BE2C (cell line): ENCODE measurements around the gene LLGL2.
"Not testable (repeated sequence)": the region's sequence is repeated elsewhere in the genome, so short reads cannot be mapped to it uniquely, and the experiment has no call there.

Experiments used
- DNase-seq: peaks from one replicate; pipeline ENCODE4 v3.0.0-alpha.2; 2020
- H3K27me3 ChIP-seq: fragments of 250-450 bp; sonication (Bioruptor Pico); 2 replicates; pipeline ENCODE4 v1.5.1; 2020; ENCODE audit warnings: mild to moderate bottlenecking
- H3K36me3 ChIP-seq: fragments of 250-450 bp; sonication (Bioruptor Pico); 2 replicates; pipeline ENCODE4 v1.5.1; 2020; ENCODE audit warnings: mild to moderate bottlenecking
- H3K4me1 ChIP-seq: fragments of 250-450 bp; sonication (Bioruptor Pico); 2 replicates; pipeline ENCODE4 v1.5.1; 2020
- H3K4me3 ChIP-seq: 2 replicates; pipeline ENCODE4 v1.5.1; 2011; ENCODE audit warnings: low read depth, low read length
- H3K9me3 ChIP-seq: fragments of 250-450 bp; sonication (Bioruptor Pico); 2 replicates; pipeline ENCODE4 v1.5.1; 2020
- TF ChIP-seq, protein P1 (sequence below): IDR thresholded peaks from 2 replicates; pipeline ENCODE4 v1.5.1; 2012; ENCODE audit warnings: mild to moderate bottlenecking, low read depth, low read length

Gene LLGL2

DNA sequence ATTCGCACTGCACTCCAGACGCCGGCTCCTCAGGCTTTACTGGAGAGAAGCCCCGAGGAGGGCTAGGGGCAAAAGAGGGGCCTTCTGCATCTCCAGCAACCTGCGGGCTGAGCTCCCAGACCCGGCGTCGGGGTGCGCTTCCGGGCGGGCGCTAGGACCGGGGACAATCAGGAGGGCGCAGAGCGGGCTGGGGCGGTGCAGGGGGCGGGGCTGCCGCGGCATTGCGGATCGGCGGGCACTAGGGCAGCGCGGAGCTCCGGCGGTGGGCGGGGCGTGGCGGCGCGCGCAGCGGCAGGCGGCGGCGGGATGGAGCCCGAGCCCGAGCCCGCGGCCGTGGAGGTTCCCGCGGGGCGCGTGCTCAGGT is 9.3 kb upstream of the LLGL2 start, which contains the start of gene TSEN54:
TSEN54 (plus strand) TSS at position 274 of the 364 bp plus-strand sequence; CDS start at position 307, 33 bp downstream.
- Histone ChIP-seq H3K4me3 (peak within 1 kb of the TSS; percentile 88), H3K36me3 (peaks cover 7% of the 10 kb centered on the region), H3K27me3 (no peaks in the 10 kb centered on the region), H3K4me1 (no peaks in the 10 kb centered on the region), H3K9me3 (no peaks in the 10 kb centered on the region)
- TF ChIP-seq, protein P1, sequence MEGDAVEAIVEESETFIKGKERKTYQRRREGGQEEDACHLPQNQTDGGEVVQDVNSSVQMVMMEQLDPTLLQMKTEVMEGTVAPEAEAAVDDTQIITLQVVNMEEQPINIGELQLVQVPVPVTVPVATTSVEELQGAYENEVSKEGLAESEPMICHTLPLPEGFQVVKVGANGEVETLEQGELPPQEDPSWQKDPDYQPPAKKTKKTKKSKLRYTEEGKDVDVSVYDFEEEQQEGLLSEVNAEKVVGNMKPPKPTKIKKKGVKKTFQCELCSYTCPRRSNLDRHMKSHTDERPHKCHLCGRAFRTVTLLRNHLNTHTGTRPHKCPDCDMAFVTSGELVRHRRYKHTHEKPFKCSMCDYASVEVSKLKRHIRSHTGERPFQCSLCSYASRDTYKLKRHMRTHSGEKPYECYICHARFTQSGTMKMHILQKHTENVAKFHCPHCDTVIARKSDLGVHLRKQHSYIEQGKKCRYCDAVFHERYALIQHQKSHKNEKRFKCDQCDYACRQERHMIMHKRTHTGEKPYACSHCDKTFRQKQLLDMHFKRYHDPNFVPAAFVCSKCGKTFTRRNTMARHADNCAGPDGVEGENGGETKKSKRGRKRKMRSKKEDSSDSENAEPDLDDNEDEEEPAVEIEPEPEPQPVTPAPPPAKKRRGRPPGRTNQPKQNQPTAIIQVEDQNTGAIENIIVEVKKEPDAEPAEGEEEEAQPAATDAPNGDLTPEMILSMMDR = no peak
- DNase-seq = peak; percentile 98

DNA sequence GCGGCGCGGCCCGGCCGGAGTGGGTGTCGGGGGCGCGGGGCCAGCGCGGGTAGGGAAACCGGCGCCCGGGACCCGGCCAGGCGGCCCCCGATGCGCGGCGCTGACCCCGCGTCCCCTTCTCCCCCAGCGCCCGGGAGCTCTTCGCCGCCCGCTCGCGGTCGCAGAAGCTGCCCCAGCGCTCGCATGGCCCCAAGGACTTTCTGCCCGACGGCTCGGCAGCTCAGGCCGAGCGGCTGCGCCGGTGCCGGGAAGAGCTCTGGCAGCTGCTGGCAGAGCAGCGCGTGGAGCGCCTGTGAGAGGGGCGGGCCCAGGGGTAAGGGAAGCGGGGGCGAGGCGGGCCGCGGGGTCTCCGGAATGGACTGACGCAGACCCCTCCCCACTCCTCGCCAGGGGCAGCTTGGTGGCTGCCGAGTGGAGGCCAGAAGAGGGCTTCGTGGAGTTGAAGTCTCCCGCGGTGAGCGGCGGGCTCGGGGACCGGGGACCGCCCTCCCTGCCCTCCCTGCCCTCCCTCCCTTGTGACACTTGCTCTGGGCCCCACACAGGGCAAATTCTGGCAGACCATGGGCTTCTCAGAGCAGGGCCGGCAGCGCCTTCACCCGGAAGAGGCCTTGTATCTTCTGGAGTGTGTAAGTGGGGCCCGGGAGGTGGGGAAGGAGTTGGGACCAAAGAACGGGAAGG is 8.7 kb upstream of the LLGL2 start:
- TF ChIP-seq, protein P1 = no peak
- H3K4me3 ChIP-seq = peak overlapping the region; percentile 88
- peaks cover 7% of the 10 kb centered on the region for H3K36me3 ChIP-seq
- no peaks in the 10 kb centered on the region for H3K4me1 ChIP-seq
- no peaks in the 10 kb centered on the region for H3K27me3 ChIP-seq
- no peaks in the 10 kb centered on the region for H3K9me3 ChIP-seq
- peak; percentile 48 for DNase-seq

DNA sequence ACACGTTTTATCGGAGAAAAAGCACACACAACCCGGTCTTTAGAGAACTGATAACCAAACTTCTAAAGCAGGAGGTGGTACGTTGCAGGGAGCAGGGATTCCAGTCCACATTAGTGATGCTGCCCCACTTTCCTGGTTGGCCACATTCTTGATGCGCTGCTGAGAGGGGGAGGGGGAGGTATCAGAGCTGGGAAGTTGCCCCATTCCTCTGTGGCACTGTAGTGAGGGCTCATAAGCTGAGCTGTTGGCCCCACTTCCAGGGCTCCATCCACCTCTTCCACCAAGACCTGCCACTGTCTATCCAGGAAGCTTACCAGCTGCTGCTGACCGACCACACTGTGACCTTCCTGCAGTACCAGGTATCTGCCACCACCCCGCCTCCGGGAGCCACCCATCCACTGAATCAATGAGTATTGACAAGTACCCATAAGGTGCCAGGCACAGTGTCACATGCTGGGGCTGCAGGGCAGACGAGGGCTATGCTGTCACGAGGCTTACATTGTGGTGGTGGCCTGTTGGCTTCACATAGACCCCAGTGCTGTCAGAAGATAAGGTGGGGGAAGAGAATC is 8.1 kb upstream of the LLGL2 start:
- H3K4me3 ChIP-seq = peak overlapping the region; percentile 88
- H3K4me1 ChIP-seq = no peaks in the 10 kb centered on the region
- H3K9me3 ChIP-seq = no peaks in the 10 kb centered on the region
- H3K27me3 ChIP-seq = no peaks in the 10 kb centered on the region
- H3K36me3 ChIP-seq = peaks cover 7% of the 10 kb centered on the region
- DNase-seq = no peak
- TF ChIP-seq, protein P1 = no peak

DNA sequence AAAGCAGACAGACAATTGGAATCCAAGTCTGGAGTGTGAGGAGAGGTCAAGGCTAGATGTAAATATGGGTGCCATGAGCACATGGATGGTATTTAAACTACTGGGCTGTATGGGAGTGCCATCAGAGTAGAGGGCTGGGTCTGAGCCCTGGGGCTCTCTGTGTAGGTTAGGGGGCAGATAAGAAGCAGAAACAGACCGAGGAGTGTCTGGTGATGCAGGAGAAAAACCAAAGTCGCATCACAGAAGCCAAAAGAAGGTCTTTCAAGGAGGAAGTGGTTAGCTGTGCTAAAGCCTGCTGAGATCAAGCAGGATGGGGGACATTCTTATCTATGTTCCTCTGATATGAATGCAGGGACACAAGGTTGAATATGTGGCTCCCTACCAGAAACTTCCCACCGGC is 7.3 kb upstream of the LLGL2 start:
- H3K9me3 ChIP-seq = no peaks in the 10 kb centered on the region
- H3K36me3 ChIP-seq = peaks cover 7% of the 10 kb centered on the region
- H3K27me3 ChIP-seq = no peaks in the 10 kb centered on the region
- no peak overlapping the region for H3K4me3 ChIP-seq
- TF ChIP-seq, protein P1 = no peak
- DNase-seq = no peak
- H3K4me1 ChIP-seq = no peaks in the 10 kb centered on the region

DNA sequence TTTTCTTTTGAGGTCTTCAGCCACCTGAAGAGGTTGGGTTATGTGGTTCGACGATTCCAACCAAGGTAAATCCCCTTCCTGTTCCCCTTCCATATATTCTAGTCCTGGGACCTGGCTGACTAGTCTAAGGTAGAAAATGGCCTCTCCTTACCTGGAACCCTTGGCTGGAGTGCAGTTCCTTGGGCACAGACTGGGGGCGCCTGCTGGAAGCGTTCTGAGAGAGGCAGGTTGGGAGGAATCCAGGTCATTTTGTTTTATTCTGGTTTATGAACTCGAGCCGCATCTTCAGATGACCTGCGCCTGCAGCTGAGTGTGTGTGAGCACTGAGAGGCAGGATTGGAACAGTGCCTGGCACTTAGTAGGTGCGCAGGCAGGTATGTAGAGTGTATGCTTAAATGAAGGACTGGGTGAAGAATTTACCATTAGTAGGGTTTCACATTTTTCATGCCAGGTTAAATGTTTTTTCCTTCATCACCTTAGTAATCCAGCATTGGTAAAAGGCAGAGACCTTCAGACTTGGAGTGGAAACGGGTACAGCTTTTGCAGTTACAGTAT is 6.4 kb upstream of the LLGL2 start:
- H3K4me1 ChIP-seq = no peaks in the 10 kb centered on the region
- no peaks in the 10 kb centered on the region for H3K27me3 ChIP-seq
- DNase-seq = no peak
- TF ChIP-seq, protein P1 = no peak
- peaks cover 7% of the 10 kb centered on the region for H3K36me3 ChIP-seq
- H3K4me3 ChIP-seq = no peak overlapping the region
- no peaks in the 10 kb centered on the region for H3K9me3 ChIP-seq

DNA sequence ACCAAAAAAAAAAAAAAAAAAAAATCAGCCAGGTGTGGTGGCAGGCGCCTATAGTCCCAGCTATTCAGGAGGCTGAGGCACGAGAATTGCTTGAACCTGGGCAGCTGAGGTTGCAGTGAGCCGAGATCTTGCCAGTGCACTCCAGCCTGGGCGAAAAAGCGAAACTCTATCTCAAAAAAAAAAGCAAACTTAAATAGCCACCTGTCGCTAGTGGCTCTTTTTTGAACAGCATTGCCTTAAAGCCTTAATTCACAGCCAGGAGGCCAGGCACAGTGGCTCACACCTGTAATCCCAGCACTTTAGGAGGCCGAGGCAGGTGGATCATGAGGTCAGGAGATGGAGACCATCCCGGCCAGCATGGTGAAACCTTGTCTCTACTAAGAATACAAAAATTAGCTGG is 5.1 kb upstream of the LLGL2 start:
- not testable (repeated sequence) for H3K27me3 ChIP-seq, H3K4me3 ChIP-seq, H3K36me3 ChIP-seq, H3K4me1 ChIP-seq, DNase-seq, H3K9me3 ChIP-seq
